ENCODE measurements around the gene COL4A2. TPM values are rescaled to one million over a fixed set of nuclear protein-coding genes. Genes with fewer than 3 reads are reported as not detected.

Gene COL4A2
- total RNA-seq, 6 donors from 2014 or later, result 169 to 458 (median 258) TPM

GRCh38 chr13:110454956-110455355, 147.9 kb downstream of the COL4A2 start:
- no peak for TF ChIP-seq EP300 (IDR thresholded peaks at IDR 0.05)
- no peak for TF ChIP-seq POLR2AphosphoS5 (IDR thresholded peaks at IDR 0.05)
- no peak for TF ChIP-seq POLR2A (IDR thresholded peaks at IDR 0.05)
- no peak for TF ChIP-seq CTCF (IDR thresholded peaks at IDR 0.05)

GRCh38 chr13:110455444-110455843, 148.4 kb downstream of the COL4A2 start:
- WGBS, 2 donors, result 80 to 82% methylated on average over 9 to 10 of the region's 10 CpGs
- Histone ChIP-seq H3K4me1 (peaks cover 0 to 6% (median 0%) of the 10 kb centered on the region in 4 donors), H3K27ac (no peak overlapping the region), H3K9me3 (no peaks in the 10 kb centered on the region), H3K27me3 (no peaks in the 10 kb centered on the region), H3K4me3 (no peak overlapping the region), H3K36me3 (peaks cover 0 to 84% (median 11%) of the 10 kb centered on the region in 4 donors)
- no peak for DNase-seq
- no peak for ATAC-seq (ENCODE audit: low FRiP score in 2 of 2)
- TF ChIP-seq POLR2A (IDR thresholded peaks at IDR 0.05) (no peak), CTCF (IDR thresholded peaks at IDR 0.05) (no peak), POLR2AphosphoS5 (IDR thresholded peaks at IDR 0.05) (no peak), EP300 (IDR thresholded peaks at IDR 0.05) (no peak)

More at GRCh38 chr13:110454956-110455355, 147.9 kb downstream of the COL4A2 start:
- Histone ChIP-seq H3K27me3 (no peaks in the 10 kb centered on the region), H3K36me3 (peaks cover 0 to 84% (median 14%) of the 10 kb centered on the region in 4 donors), H3K4me3 (no peak overlapping the region), H3K9me3 (no peaks in the 10 kb centered on the region), H3K4me1 (peaks cover 0 to 6% (median 0%) of the 10 kb centered on the region in 4 donors), H3K27ac (no peak overlapping the region)
- DNase-seq (no peak), ATAC-seq (ENCODE audit: low FRiP score in 2 of 2) (no peak)
- WGBS, 2 donors, result 81 to 90% methylated on average over 13 to 14 of the region's 14 CpGs

- H3K27ac ChIP-seq, result no peak overlapping the region
- H3K27me3 ChIP-seq, result no peaks in the 10 kb centered on the region
- DNase-seq (peak in 1 of 2 donors; percentile 91), ATAC-seq (ENCODE audit: low FRiP score in 2 of 2) (peak; percentile 87 to 88)
- TF ChIP-seq CTCF (IDR thresholded peaks at IDR 0.05) (peak; percentile 58 to 84 (median 77)), EP300 (IDR thresholded peaks at IDR 0.05) (no peak)
- no peaks in the 10 kb centered on the region for H3K9me3 ChIP-seq
- H3K4me3 ChIP-seq, result no peak overlapping the region
- H3K36me3 ChIP-seq, result peaks cover 0 to 84% (median 8%) of the 10 kb centered on the region in 4 donors
- peaks cover 0 to 6% (median 0%) of the 10 kb centered on the region in 4 donors for H3K4me1 ChIP-seq
- 12 to 36% methylated on average over 4 to 10 of the region's 10 CpGs for WGBS, 2 donors
Observed at GRCh38 chr13:110455941-110456340, 148.9 kb downstream of the COL4A2 start.

- DNase-seq (no peak), ATAC-seq (ENCODE audit: low FRiP score in 2 of 2) (no peak)
- no peak for TF ChIP-seq POLR2AphosphoS5 (IDR thresholded peaks at IDR 0.05)
- TF ChIP-seq POLR2A (IDR thresholded peaks at IDR 0.05), result no peak
- TF ChIP-seq EP300 (IDR thresholded peaks at IDR 0.05), result no peak
- no peak for TF ChIP-seq CTCF (IDR thresholded peaks at IDR 0.05)
- Histone ChIP-seq H3K36me3 (peaks cover 0 to 85% (median 11%) of the 10 kb centered on the region in 4 donors), H3K9me3 (no peaks in the 10 kb centered on the region), H3K27me3 (no peaks in the 10 kb centered on the region), H3K27ac (no peak overlapping the region), H3K4me3 (no peak overlapping the region), H3K4me1 (peaks cover 0 to 6% (median 0%) of the 10 kb centered on the region in 4 donors)
- 69 to 96% methylated on average over 2 to 17 of the region's 18 CpGs for WGBS, 2 donors
Observed at GRCh38 chr13:110456550-110456949, 149.5 kb downstream of the COL4A2 start.

- no peak overlapping the region for H3K27ac ChIP-seq
- no peak for ATAC-seq (ENCODE audit: low FRiP score in 2 of 2)
- peaks cover 0 to 85% (median 17%) of the 10 kb centered on the region in 4 donors for H3K36me3 ChIP-seq
Observed at GRCh38 chr13:110457361-110457760, 150.3 kb downstream of the COL4A2 start.

More at GRCh38 chr13:110457361-110457760, 150.3 kb downstream of the COL4A2 start:
- Histone ChIP-seq H3K27me3 (no peaks in the 10 kb centered on the region), H3K4me1 (peaks cover 0 to 6% (median 0%) of the 10 kb centered on the region in 4 donors), H3K4me3 (no peak overlapping the region), H3K9me3 (no peaks in the 10 kb centered on the region)
- no peak for TF ChIP-seq EP300 (IDR thresholded peaks at IDR 0.05)
- TF ChIP-seq POLR2AphosphoS5 (IDR thresholded peaks at IDR 0.05), result no peak
- TF ChIP-seq POLR2A (IDR thresholded peaks at IDR 0.05), result no peak
- TF ChIP-seq CTCF (IDR thresholded peaks at IDR 0.05), result no peak
- 81 to 87% methylated on average over 7 to 10 of the region's 10 CpGs for WGBS, 2 donors
- no peak for DNase-seq
